K562 (cell line): ENCODE results near the gene FFAR1.

Experiments
- BHLHE40 ChIP-seq: IDR thresholded peaks from 2 replicates; pipeline ENCODE4 v1.6.1; 2011; ENCODE audit warnings: low read length, improper control_type of control experiment
- BRCA1 ChIP-seq, 2 experiments: fragments of 450-650 bp in 1 of 2; sonication (generic) in 1 of 2; formaldehyde crosslinking in 1 of 2; IDR thresholded peaks; 2 replicates each; pipeline versions ENCODE4 v1.5.0 to v1.6.1; 2017 to 2020; ENCODE audit warnings: mild to moderate bottlenecking in 1 of 2, missing genetic modification reagents in 1 of 2
- GTF2E2 ChIP-seq: fragments of 200-800 bp; sonication (Bioruptor generic); IDR thresholded peaks from 2 replicates; pipeline ENCODE4 v1.6.1; 2016; ENCODE audit warnings: missing genetic modification characterization, missing compliant biosample characterization
- IFI16 ChIP-seq: fragments of 250-450 bp; sonication (Bioruptor Pico); IDR thresholded peaks from 2 replicates; pipeline ENCODE4 v2.1.2; 2022; ENCODE audit warnings: mild to moderate bottlenecking, inconsistent platforms
- KDM5B ChIP-seq: fragments of 200-600 bp; sonication (generic); IDR thresholded peaks from 2 replicates; pipeline ENCODE4 v1.6.1; 2012; ENCODE audit warnings: low read depth, mild to moderate bottlenecking, moderate library complexity, low read length, control low read depth, inconsistent platforms; ENCODE audit not compliant: insufficient replicate concordance
- NR2C2 ChIP-seq, 2 experiments: fragments of 200-800 bp in 1 of 2; sonication (Bioruptor generic) in 1 of 2; sonication (generic) in 1 of 2; formaldehyde crosslinking in 1 of 2; IDR thresholded peaks; 2 replicates each; pipeline versions ENCODE4 v1.6.1 to v1.8.0; 2016 to 2022; ENCODE audit warnings: mild to moderate bottlenecking in 1 of 2, missing compliant biosample characterization in 1 of 2, missing genetic modification characterization in 1 of 2, missing genetic modification reagents in 1 of 2
- SIN3B ChIP-seq: fragments of 450-650 bp; IDR thresholded peaks from 2 replicates; pipeline ENCODE4 v1.6.1; 2017; ENCODE audit warnings: low read depth, mild to moderate bottlenecking, moderate library complexity
- SMC3 ChIP-seq: conservative IDR thresholded peaks from 2 replicates; pipeline ENCODE4 v1.6.1; 2011; ENCODE audit warnings: low read depth, low read length, improper control_type of control experiment; ENCODE audit not compliant: insufficient read depth
- TAF1 ChIP-seq: IDR thresholded peaks from 2 replicates; pipeline ENCODE4 v1.6.1; 2011; ENCODE audit warnings: mild to moderate bottlenecking, low read length, moderate library complexity; ENCODE audit not compliant: insufficient read depth, control insufficient read depth, severe bottlenecking; ENCODE audit errors: extremely low read depth
- ZC3H8 ChIP-seq: fragments of 450-650 bp; IDR thresholded peaks from 2 replicates; pipeline ENCODE4 v1.6.1; 2017
- ZFX ChIP-seq: sonication (generic); formaldehyde crosslinking; IDR thresholded peaks from 2 replicates; pipeline ENCODE4 v1.8.0; 2022; ENCODE audit warnings: mild to moderate bottlenecking, missing genetic modification reagents, moderate library complexity
- ZNF274 ChIP-seq: IDR thresholded peaks from 2 replicates; pipeline ENCODE4 v1.6.1; 2011; ENCODE audit warnings: low read depth, mild to moderate bottlenecking, low read length, moderate library complexity, borderline replicate concordance
- TF ChIP-seq, protein P1 (sequence below), 3 experiments: IDR thresholded peaks in 2 of 3; conservative IDR thresholded peaks in 1 of 3; 2 replicates each; pipeline ENCODE4 v1.5.1; 2011 to 2012; ENCODE audit warnings: low read length in 3 of 3, mild to moderate bottlenecking in 3 of 3, control low read depth in 2 of 3, improper control_type of control experiment in 1 of 3, inconsistent platforms in 1 of 3, low read depth in 1 of 3, mixed read lengths in 1 of 3, moderate library complexity in 1 of 3; ENCODE audit not compliant: insufficient read depth in 2 of 3

DNA sequence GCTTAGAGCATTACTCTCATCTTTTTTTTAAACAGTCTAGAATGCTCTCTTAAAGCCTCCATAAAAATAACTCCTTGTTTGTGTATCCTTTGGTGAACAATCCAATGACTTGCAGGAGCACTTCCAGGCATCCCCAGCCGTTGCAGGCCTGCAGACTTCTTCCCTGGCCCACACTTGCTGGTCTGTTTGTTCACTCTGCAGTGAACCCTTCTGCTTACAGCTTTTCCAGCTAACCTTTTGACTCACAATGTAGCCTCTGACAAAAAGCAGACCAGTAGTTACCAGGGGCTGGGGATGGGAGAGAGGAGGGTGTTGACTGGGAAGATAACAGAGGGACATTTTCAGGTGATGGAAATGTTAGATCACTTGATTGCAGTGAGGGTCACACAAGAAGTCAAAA is 32.3 kb downstream of the FFAR1 start:
- TF ChIP-seq, protein P1, sequence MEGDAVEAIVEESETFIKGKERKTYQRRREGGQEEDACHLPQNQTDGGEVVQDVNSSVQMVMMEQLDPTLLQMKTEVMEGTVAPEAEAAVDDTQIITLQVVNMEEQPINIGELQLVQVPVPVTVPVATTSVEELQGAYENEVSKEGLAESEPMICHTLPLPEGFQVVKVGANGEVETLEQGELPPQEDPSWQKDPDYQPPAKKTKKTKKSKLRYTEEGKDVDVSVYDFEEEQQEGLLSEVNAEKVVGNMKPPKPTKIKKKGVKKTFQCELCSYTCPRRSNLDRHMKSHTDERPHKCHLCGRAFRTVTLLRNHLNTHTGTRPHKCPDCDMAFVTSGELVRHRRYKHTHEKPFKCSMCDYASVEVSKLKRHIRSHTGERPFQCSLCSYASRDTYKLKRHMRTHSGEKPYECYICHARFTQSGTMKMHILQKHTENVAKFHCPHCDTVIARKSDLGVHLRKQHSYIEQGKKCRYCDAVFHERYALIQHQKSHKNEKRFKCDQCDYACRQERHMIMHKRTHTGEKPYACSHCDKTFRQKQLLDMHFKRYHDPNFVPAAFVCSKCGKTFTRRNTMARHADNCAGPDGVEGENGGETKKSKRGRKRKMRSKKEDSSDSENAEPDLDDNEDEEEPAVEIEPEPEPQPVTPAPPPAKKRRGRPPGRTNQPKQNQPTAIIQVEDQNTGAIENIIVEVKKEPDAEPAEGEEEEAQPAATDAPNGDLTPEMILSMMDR (IDR thresholded peaks at IDR 0.05 in 2 of 3, conservative IDR thresholded peaks at IDR 0.05 in 1 of 3; ENCODE audit: insufficient read depth in 2 of 3, low read depth in 1 of 3, low read length in 3 of 3) = no peak
- TF ChIP-seq NR2C2 (CRISPR knock-in tag; IDR thresholded peaks at IDR 0.05) = no peak
- TF ChIP-seq NR2C2 (tag; IDR thresholded peaks at IDR 0.05) = no peak; the same call in 1 of the 2 replicates
- no peak for TF ChIP-seq TAF1
- TF ChIP-seq GTF2E2 (tag) = no peak
- no peak for TF ChIP-seq BHLHE40
- TF ChIP-seq ZNF274 = no peak
- TF ChIP-seq ZFX = no peak
- TF ChIP-seq BRCA1 (IDR thresholded peaks at IDR 0.05) = no peak
- TF ChIP-seq BRCA1 (CRISPR knock-in tag; IDR thresholded peaks at IDR 0.05) = no peak
- no peak for TF ChIP-seq IFI16 (CRISPR knock-in tag)
- no peak for TF ChIP-seq SIN3B
- no peak for TF ChIP-seq KDM5B
- no peak for TF ChIP-seq ZC3H8
- TF ChIP-seq SMC3 = no peak
